Osteoblast (primary cell): ENCODE results near the gene TST. TPM values are rescaled to one million over a fixed set of nuclear protein-coding genes. Genes with fewer than 3 reads are reported as not detected.

ENCODE experiments used
- DNase-seq: peaks from one replicate; pipeline ENCODE4 v3.0.0; 2011; ENCODE audit warnings: low spot score, mixed read lengths; ENCODE audit not compliant: insufficient read length; ENCODE audit errors: missing footprints
- H2AFZ ChIP-seq: 2 replicates; pipeline ENCODE4 v1.6.0; 2011; ENCODE audit warnings: mild to moderate bottlenecking, low read length
- H3K27ac ChIP-seq: 2 replicates; pipeline ENCODE4 v1.5.1; 2011; ENCODE audit warnings: mild to moderate bottlenecking, low read depth, low read length, moderate library complexity
- H3K27me3 ChIP-seq: 2 replicates; pipeline ENCODE4 v1.6.0; 2012; ENCODE audit warnings: mild to moderate bottlenecking, control low read depth, inconsistent platforms, low read length, moderate library complexity; ENCODE audit not compliant: insufficient read depth
- H3K36me3 ChIP-seq: 2 replicates; pipeline ENCODE4 v1.5.1; 2011; ENCODE audit warnings: mild to moderate bottlenecking, low read length, control low read depth, moderate library complexity; ENCODE audit not compliant: insufficient read depth
- H3K4me1 ChIP-seq: 2 replicates; pipeline ENCODE4 v1.5.1; 2011; ENCODE audit warnings: mild to moderate bottlenecking, low read length, control low read depth, moderate library complexity; ENCODE audit not compliant: insufficient read depth
- H3K4me2 ChIP-seq: 2 replicates; pipeline ENCODE4 v1.6.0; 2011; ENCODE audit warnings: mild to moderate bottlenecking, low read length; ENCODE audit not compliant: insufficient read depth
- H3K4me3 ChIP-seq: fragments of 200-600 bp; sonication (generic); 3 replicates; pipeline ENCODE4 v1.5.1; 2012; ENCODE audit warnings: mild to moderate bottlenecking, low read length, inconsistent platforms; ENCODE audit not compliant: insufficient read depth
- H3K79me2 ChIP-seq: 2 replicates; pipeline ENCODE4 v1.6.0; 2012; ENCODE audit warnings: mild to moderate bottlenecking, low read length, control low read depth, inconsistent platforms; ENCODE audit not compliant: insufficient read depth
- H3K9me3 ChIP-seq: 2 replicates; pipeline ENCODE4 v1.5.1; 2011; ENCODE audit warnings: low read depth, low read length, control low read depth
- H4K20me1 ChIP-seq: 2 replicates; pipeline ENCODE4 v1.6.0; 2012; ENCODE audit warnings: mild to moderate bottlenecking, low read length, control low read depth; ENCODE audit not compliant: insufficient read depth
- total RNA-seq: library from RNA; depleted of rRNA; stranded (reverse); fragments of >200 nt; gene quantifications from 2 replicates; pipeline ENCODE4 v1.2.3, GENCODE V29; 2012
- TF ChIP-seq, protein P1 (sequence below): IDR thresholded peaks from 2 replicates; pipeline ENCODE4 v1.5.1; 2011; ENCODE audit warnings: mild to moderate bottlenecking, low read depth, low read length, moderate library complexity; ENCODE audit errors: extremely low read depth

Gene TST
- total RNA-seq, 1 donor: 63.3 TPM

DNA sequence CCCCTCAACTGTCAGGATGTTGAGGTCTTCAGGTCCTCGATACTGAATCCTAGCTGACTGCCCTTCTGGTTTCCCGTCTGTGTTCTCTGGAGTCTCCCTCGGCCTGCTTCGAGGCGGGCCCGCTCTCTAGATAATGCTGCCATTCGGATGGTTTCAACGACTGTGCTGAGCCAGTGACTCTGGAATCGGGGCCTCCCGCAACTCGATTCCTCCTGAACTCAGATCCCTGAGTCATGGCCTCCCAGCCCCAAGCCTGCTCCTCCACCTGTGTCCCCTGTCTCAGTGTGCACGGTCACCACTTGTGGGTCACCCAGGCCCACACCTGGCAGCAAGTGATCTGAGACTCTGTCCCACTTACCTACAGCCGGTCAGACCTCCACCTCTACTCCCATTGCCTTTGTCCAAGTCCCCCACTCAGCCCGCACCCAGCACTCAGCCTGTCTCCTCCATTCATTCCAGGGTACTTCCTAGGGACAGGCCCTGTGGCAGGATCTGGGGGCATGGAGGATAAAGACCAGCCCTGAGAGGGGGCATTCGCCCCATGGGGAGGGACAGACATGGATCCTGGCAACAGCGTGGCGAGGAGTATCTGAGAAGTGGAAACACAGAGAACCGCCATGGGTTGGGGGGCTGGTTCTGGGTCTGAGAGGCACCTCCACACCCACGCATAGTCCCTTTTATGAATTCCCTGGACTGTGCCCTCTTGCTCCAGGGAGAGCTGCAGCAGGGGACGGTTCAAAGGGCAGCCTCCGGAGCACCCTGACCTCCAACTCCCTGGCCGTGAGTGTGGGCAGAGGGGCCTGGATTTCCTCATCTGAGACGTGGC is 14.6 kb upstream of the TST start:
- Histone ChIP-seq H3K4me1 (peaks cover 7% of the 10 kb centered on the region), H3K4me2 (no peak overlapping the region), H3K9me3 (no peaks in the 10 kb centered on the region), H3K27me3 (peaks cover 8% of the 10 kb centered on the region), H2AFZ (no peak overlapping the region), H3K36me3 (no peaks in the 10 kb centered on the region), H3K27ac (no peak overlapping the region), H3K4me3 (no peak overlapping the region), H3K79me2 (no peaks in the 10 kb centered on the region), H4K20me1 (no peaks in the 10 kb centered on the region)
- TF ChIP-seq, protein P1, sequence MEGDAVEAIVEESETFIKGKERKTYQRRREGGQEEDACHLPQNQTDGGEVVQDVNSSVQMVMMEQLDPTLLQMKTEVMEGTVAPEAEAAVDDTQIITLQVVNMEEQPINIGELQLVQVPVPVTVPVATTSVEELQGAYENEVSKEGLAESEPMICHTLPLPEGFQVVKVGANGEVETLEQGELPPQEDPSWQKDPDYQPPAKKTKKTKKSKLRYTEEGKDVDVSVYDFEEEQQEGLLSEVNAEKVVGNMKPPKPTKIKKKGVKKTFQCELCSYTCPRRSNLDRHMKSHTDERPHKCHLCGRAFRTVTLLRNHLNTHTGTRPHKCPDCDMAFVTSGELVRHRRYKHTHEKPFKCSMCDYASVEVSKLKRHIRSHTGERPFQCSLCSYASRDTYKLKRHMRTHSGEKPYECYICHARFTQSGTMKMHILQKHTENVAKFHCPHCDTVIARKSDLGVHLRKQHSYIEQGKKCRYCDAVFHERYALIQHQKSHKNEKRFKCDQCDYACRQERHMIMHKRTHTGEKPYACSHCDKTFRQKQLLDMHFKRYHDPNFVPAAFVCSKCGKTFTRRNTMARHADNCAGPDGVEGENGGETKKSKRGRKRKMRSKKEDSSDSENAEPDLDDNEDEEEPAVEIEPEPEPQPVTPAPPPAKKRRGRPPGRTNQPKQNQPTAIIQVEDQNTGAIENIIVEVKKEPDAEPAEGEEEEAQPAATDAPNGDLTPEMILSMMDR: no peak
- DNase-seq: peak; percentile 8

DNA sequence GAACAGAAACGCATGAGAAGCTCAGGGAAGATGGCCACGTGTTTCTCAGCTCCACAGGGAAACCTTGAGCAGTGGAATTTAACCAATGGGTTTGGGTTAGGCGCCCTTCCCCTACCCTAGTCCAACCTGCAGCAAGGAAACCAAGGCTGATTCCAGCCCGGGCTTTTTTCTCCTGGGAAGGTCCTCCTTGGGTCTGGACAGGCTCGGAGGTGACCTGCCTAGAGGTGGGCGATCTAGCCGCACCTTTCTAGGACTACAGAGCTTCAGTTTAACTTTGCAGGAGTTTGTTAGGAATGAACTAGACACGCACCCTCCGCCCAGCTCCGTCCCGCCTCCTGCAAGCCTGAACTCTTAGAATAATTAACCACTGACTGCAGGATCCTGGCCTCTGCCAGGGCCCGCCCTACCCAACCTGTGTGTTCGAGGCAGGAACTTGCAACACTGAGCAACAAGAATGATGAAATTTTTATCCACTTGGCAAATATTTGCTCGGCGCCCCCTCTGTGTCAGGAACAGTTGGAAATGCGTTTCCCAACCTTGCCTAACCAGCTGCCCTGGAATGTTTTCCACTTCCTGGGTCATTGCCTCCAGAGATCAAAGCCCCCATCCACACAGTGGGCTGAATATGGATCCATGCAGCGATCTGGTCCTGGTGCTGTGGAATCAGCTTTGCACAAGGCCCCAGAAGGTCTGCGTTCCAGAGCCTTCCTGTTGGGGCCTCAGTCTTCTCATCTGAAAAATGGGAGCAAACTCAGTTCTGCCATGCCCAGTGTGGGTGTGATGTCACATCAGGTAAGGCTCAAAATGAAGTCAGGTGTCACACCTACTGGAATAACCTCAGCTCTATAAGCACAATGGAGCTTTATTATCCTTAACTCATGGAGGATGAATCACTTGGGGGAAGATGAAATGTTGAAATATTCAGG is 13.6 kb upstream of the TST start:
- Histone ChIP-seq H3K9me3 (no peaks in the 10 kb centered on the region), H3K36me3 (peaks cover 2% of the 10 kb centered on the region), H3K27ac (no peak overlapping the region), H3K4me3 (no peak overlapping the region), H2AFZ (no peak overlapping the region), H3K4me1 (peaks cover 7% of the 10 kb centered on the region), H4K20me1 (no peaks in the 10 kb centered on the region), H3K79me2 (no peaks in the 10 kb centered on the region), H3K4me2 (no peak overlapping the region), H3K27me3 (peaks cover 8% of the 10 kb centered on the region)
- TF ChIP-seq, protein P1: no peak
- DNase-seq: peak; percentile 48

DNA sequence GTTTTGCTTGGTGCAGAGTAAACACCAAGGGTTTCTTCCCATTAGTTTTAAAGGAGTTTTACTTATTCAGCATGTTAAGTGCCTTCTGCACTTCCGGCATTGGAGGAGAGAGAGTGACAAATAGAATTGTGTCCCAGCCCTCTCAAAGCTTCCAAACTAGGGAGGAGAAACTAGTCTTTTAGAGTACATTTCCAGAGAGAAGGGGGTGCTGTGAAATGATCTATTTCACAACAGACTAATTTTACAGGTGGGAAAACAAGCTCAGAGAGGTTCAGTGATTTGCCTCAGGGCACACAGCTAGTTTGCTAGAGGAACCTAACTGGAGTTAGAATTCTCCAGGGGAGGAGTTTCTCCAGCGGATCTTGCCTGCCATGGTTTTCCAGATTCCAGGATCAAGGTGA is 12.9 kb upstream of the TST start:
- Histone ChIP-seq H2AFZ (no peak overlapping the region), H3K9me3 (no peaks in the 10 kb centered on the region), H3K79me2 (no peaks in the 10 kb centered on the region), H3K4me1 (peaks cover 7% of the 10 kb centered on the region), H3K4me2 (no peak overlapping the region), H4K20me1 (no peaks in the 10 kb centered on the region), H3K36me3 (peaks cover 6% of the 10 kb centered on the region), H3K27me3 (peaks cover 7% of the 10 kb centered on the region), H3K27ac (no peak overlapping the region), H3K4me3 (no peak overlapping the region)
- TF ChIP-seq, protein P1: no peak
- peak; percentile 22 for DNase-seq
